ENCODE measurements around the gene KIAA0232. TPM values are rescaled to one million over a fixed set of nuclear protein-coding genes. Genes with fewer than 3 reads are reported as not detected.

Gene KIAA0232
- total and polyA plus RNA-seq, 2 of the 8 experiments (the other 6 are each of a cell fraction or from before 2014, with no cell fraction given) = 5.6 to 23.3 TPM

DNA sequence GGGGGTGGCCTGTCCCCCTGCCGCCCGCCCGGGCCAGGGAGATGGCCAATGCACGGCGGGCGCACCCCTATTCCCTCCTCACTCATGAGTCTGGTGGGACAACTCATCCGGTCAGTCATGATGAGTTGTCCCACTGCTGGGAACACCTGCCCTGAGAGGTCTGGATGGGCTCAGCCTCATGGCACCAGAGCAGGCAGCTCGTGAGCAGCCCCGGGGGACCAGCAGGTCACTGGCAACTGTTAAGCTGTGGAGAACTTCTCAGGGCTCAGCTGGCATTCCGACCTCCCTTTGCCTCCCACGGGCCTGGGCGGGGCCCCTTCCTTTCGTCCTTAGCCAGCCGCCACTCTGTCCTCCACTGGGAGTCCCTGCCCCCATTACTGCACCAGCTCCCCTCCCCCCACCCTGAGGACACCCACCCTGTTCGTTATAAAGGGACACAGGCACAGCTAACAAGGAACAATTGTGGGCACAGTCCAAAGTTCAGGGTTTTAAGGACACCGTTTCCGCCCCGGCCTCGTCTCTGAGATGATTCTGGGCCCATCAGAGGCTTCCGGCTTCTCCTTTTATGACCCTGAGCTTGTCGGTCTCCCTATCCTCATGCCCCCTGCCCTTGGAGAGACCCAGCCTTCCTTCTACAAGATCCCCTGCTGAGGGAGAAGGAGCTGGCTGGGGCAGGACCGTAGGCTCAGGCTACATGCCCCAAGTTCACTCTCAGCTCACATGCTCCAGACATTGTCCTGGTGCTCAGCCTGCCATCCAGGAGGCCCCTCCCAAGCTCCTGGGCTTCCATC, 14.6 kb upstream of the KIAA0232 start (continued):
- TF ChIP-seq, protein P1, sequence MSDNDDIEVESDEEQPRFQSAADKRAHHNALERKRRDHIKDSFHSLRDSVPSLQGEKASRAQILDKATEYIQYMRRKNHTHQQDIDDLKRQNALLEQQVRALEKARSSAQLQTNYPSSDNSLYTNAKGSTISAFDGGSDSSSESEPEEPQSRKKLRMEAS (IDR thresholded peaks at IDR 0.05) = no peak
- no peak for TF ChIP-seq TCF12 (IDR thresholded peaks at IDR 0.05; ENCODE audit: low read depth, low read length)

Measured in H1 (cell line).